GM12892 (cell line): Measurements from ENCODE around the gene RGR.

Experiments used
- POLR2A ChIP-seq: IDR thresholded peaks from 2 replicates; pipeline ENCODE4 v1.6.1; 2011; ENCODE audit warnings: low read depth, low read length, control low read depth
- POLR2AphosphoS5 ChIP-seq: IDR thresholded peaks from 2 replicates; pipeline ENCODE4 v1.6.1; 2011; ENCODE audit warnings: low read depth, low read length, control low read depth
- TAF1 ChIP-seq: IDR thresholded peaks from 2 replicates; pipeline ENCODE4 v1.6.1; 2011; ENCODE audit warnings: low read depth, mild to moderate bottlenecking, control low read depth, low read length, borderline replicate concordance

GRCh38 chr10:84244651-84245270 is at the start of gene RGR:
- TF ChIP-seq POLR2AphosphoS5 (no peak), TAF1 (no peak), POLR2A (no peak)
